Measurements from ENCODE around the gene AK3. TPM values are rescaled to one million over a fixed set of nuclear protein-coding genes. Genes with fewer than 3 reads are reported as not detected.

Gene AK3
- total RNA-seq, 2 experiments from 2014 or later, result 19.9 to 20.9 TPM

GRCh38 chr9:4706971-4707622, 33.9 kb downstream of the AK3 start:
- Histone ChIP-seq H3K27ac (ENCODE audit: low read depth in 1 of 2, low read length in 2 of 2) (no peak overlapping the region), H3K4me3 (ENCODE audit: low read length) (no peak overlapping the region), H3K27me3 (ENCODE audit: control insufficient read depth in 1 of 2, insufficient read depth in 2 of 2, low read length in 2 of 2) (no peaks in the 10 kb centered on the region), H3K36me3 (ENCODE audit: insufficient read depth, low read length) (peaks cover 32% of the 10 kb centered on the region), H3K9me3 (ENCODE audit: control insufficient read depth in 1 of 2, insufficient read depth in 1 of 2, low read length in 2 of 2) (no peaks in the 10 kb centered on the region), H3K4me1 (ENCODE audit: insufficient read depth, low read length) (no peaks in the 10 kb centered on the region)
- TF ChIP-seq CTCF (IDR thresholded peaks at IDR 0.05), result no peak
- no peak for DNase-seq
- ChIA-PET POLR2A (interaction anchor here (1.1 kb wide), 1 partner anchor 34 kb away, joined by 5 read pairs; the partner anchor contains the start of gene AK3), CTCF (no interaction called here)
- Mint-ChIP-seq H3K27ac (peak overlapping the region; percentile 62), H3K36me3 (ENCODE audit: low read depth) (peaks cover 77% of the 10 kb centered on the region), H3K27me3 (no peaks in the 10 kb centered on the region), H3K4me3 (no peak overlapping the region), H3K4me1 (ENCODE audit: low read depth) (no peaks in the 10 kb centered on the region), H3K9me3 (no peaks in the 10 kb centered on the region)
- intact Hi-C loops (cut with DNase I, micrococcal nuclease), result no loop called here
- ATAC-seq (ENCODE audit: poor library complexity), result no peak

- intact Hi-C loops (cut with DNase I, micrococcal nuclease), result no loop called here
Measured at GRCh38 chr9:4706021-4706420, 35.0 kb downstream of the AK3 start.

GRCh38 chr9:4704129-4704528, 36.9 kb downstream of the AK3 start:
- Mint-ChIP-seq H3K27ac (peak overlapping the region; percentile 71), H3K4me3 (no peak overlapping the region), H3K9me3 (no peaks in the 10 kb centered on the region), H3K36me3 (ENCODE audit: low read depth) (peaks cover 84% of the 10 kb centered on the region), H3K27me3 (no peaks in the 10 kb centered on the region), H3K4me1 (ENCODE audit: low read depth) (peaks cover 11% of the 10 kb centered on the region)
- ChIA-PET CTCF (interaction anchor here (1.7 kb wide), 1 partner anchor 37 kb away, joined by 4 read pairs; the partner anchor contains the start of gene AK3), POLR2A (interaction anchor here (0.6 kb wide), 1 partner anchor 25 kb away, joined by 3 read pairs; the partner anchor contains the start of gene CDC37L1)
- H3K4me3 ChIP-seq (ENCODE audit: low read length), result no peak overlapping the region
- DNase-seq, result no peak
- peaks cover 49% of the 10 kb centered on the region for H3K36me3 ChIP-seq (ENCODE audit: insufficient read depth, low read length)
- no peak for ATAC-seq (ENCODE audit: poor library complexity)
- no peaks in the 10 kb centered on the region for H3K27me3 ChIP-seq (ENCODE audit: control insufficient read depth in 1 of 2, insufficient read depth in 2 of 2, low read length in 2 of 2)
- no peak for TF ChIP-seq CTCF (IDR thresholded peaks at IDR 0.05)
- intact Hi-C loops (cut with DNase I, micrococcal nuclease), result no loop called here
- H3K9me3 ChIP-seq (ENCODE audit: control insufficient read depth in 1 of 2, insufficient read depth in 1 of 2, low read length in 2 of 2), result no peaks in the 10 kb centered on the region
- no peaks in the 10 kb centered on the region for H3K4me1 ChIP-seq (ENCODE audit: insufficient read depth, low read length)
- H3K27ac ChIP-seq (ENCODE audit: low read depth in 1 of 2, low read length in 2 of 2), result no peak overlapping the region

More at GRCh38 chr9:4706021-4706420, 35.0 kb downstream of the AK3 start:
- H3K36me3 ChIP-seq (ENCODE audit: insufficient read depth, low read length), result peaks cover 42% of the 10 kb centered on the region
- H3K4me1 ChIP-seq (ENCODE audit: insufficient read depth, low read length), result no peaks in the 10 kb centered on the region
- ATAC-seq (ENCODE audit: poor library complexity) (no peak), DNase-seq (no peak)
- ChIA-PET POLR2A (no interaction called here), CTCF (no interaction called here)
- Mint-ChIP-seq H3K27ac (peak overlapping the region; percentile 14), H3K4me3 (no peak overlapping the region), H3K4me1 (ENCODE audit: low read depth) (peaks cover 8% of the 10 kb centered on the region), H3K27me3 (no peaks in the 10 kb centered on the region), H3K36me3 (ENCODE audit: low read depth) (peaks cover 77% of the 10 kb centered on the region), H3K9me3 (no peaks in the 10 kb centered on the region)
- no peak overlapping the region for H3K4me3 ChIP-seq (ENCODE audit: low read length)
- no peaks in the 10 kb centered on the region for H3K27me3 ChIP-seq (ENCODE audit: control insufficient read depth in 1 of 2, insufficient read depth in 2 of 2, low read length in 2 of 2)
- H3K9me3 ChIP-seq (ENCODE audit: control insufficient read depth in 1 of 2, insufficient read depth in 1 of 2, low read length in 2 of 2), result no peaks in the 10 kb centered on the region
- TF ChIP-seq CTCF (IDR thresholded peaks at IDR 0.05), result no peak
- no peak overlapping the region for H3K27ac ChIP-seq (ENCODE audit: low read depth in 1 of 2, low read length in 2 of 2)

Measured in CD4-positive, alpha-beta T cell (primary cell).